Mesothelial cell of epicardium (in vitro differentiated cells): ENCODE results near the gene GLMP. TPM values are rescaled to one million over a fixed set of nuclear protein-coding genes. Genes with fewer than 3 reads are reported as not detected.

Source experiments
- DNase-seq, 2 experiments: peaks; one replicate each; pipeline ENCODE4 v3.0.0; 2021; ENCODE audit warnings: low spot score in 2 of 2; ENCODE audit not compliant: unreplicated experiment in 2 of 2
- H3K27ac Mint-ChIP-seq: 2 replicates; pipeline ENCODE4 v1.8.0; 2021; ENCODE audit warnings: mixed read lengths
- H3K27me3 Mint-ChIP-seq: 2 replicates; pipeline ENCODE4 v1.8.0; 2021; ENCODE audit warnings: low read depth, mixed read lengths
- H3K36me3 Mint-ChIP-seq: 2 replicates; pipeline ENCODE4 v1.8.0; 2021; ENCODE audit warnings: mixed read lengths
- H3K4me1 Mint-ChIP-seq: 2 replicates; pipeline ENCODE4 v1.8.0; 2021; ENCODE audit warnings: mixed read lengths
- H3K4me3 Mint-ChIP-seq: 2 replicates; pipeline ENCODE4 v1.8.0; 2021; ENCODE audit warnings: mild to moderate bottlenecking, moderate library complexity, mixed read lengths
- H3K9me3 Mint-ChIP-seq: 2 replicates; pipeline ENCODE4 v1.8.0; 2021; ENCODE audit warnings: mixed read lengths
- total RNA-seq: library from RNA; stranded (reverse); gene quantifications from 3 replicates; pipeline ENCODE4 v1.2.1, GENCODE V29; 2021
- TF ChIP-seq, protein P1 (sequence below): fragments of 200-600 bp; sonication (generic); IDR thresholded peaks from one replicate; pipeline ENCODE4 v1.5.0; 2021; ENCODE audit warnings: antibody characterized with exemption; ENCODE audit not compliant: unreplicated experiment

GLMP gene
- total RNA-seq, 1 donor from 2014 or later, result 60.2 TPM

DNA sequence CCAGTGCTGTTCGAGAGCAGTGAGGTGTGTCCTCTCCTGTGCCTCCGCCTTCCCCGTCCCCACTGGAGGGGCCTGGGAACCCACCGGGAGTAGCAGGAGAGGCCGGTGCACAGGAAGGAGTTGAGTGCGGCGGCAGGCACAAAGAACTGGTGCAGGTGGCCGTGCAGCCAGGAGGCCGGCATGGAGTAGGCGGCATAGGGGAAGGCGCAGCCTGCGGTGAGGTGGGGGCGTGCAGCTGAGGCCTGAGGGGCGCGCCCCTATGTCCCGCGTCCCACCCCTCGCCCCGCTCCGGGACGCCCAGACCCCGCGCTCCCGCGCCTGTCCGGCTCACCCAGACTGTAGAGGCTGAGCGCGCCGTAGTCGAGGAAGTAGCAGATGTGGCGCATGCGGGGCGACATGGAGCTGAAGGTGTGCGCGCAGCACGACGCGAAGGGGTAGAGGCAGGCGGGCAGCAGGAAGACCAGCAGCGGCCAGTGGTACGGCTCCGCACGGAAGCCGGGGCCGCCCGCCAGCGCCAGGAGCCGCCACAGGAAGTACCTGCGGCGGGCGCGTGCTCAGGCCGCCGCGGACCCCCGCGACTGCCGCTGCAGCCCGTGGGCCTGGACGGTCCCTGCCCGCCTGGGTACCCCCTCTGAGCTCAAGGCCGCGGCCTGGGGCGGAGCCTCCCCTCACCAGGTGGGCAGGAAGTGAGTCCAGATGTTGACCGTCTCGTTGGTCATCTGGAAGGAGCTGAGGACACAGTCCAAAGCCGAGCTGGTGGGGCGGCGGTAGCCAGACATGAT lies 49.8 kb downstream of the GLMP start:
- DNase-seq, result no peak
- Mint-ChIP-seq H3K4me3 (no peak overlapping the region), H3K27ac (no peak overlapping the region), H3K36me3 (peaks cover 4% of the 10 kb centered on the region), H3K27me3 (no peaks in the 10 kb centered on the region), H3K4me1 (peaks cover 4% of the 10 kb centered on the region), H3K9me3 (no peaks in the 10 kb centered on the region)
- TF ChIP-seq, protein P1, sequence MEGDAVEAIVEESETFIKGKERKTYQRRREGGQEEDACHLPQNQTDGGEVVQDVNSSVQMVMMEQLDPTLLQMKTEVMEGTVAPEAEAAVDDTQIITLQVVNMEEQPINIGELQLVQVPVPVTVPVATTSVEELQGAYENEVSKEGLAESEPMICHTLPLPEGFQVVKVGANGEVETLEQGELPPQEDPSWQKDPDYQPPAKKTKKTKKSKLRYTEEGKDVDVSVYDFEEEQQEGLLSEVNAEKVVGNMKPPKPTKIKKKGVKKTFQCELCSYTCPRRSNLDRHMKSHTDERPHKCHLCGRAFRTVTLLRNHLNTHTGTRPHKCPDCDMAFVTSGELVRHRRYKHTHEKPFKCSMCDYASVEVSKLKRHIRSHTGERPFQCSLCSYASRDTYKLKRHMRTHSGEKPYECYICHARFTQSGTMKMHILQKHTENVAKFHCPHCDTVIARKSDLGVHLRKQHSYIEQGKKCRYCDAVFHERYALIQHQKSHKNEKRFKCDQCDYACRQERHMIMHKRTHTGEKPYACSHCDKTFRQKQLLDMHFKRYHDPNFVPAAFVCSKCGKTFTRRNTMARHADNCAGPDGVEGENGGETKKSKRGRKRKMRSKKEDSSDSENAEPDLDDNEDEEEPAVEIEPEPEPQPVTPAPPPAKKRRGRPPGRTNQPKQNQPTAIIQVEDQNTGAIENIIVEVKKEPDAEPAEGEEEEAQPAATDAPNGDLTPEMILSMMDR, result no peak

DNA sequence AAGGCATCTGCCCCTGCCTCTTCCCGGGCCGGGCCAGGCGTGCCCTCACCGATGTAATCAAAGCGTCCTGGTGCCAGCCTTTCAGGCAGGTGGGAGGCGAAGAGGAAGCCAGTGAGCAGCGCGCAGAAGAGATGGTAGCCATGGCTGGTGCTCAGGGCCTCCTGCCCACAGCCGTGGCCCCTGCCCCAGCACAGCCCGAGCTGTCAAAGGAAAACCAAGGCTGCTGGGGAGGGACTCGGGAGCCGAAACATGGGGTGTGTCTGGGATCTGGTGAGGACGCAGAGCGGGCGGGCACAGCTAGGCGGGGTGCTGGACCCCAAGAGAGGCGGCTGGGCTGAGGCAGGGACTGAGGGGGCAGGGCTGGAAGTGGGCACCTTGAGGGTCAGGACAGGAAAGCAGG lies 50.8 kb downstream of the GLMP start:
- Mint-ChIP-seq H3K4me1 (peaks cover 4% of the 10 kb centered on the region), H3K4me3 (no peak overlapping the region), H3K27ac (no peak overlapping the region), H3K36me3 (peaks cover 5% of the 10 kb centered on the region), H3K27me3 (no peaks in the 10 kb centered on the region), H3K9me3 (no peaks in the 10 kb centered on the region)
- no peak for DNase-seq
- TF ChIP-seq, protein P1, result no peak

DNA sequence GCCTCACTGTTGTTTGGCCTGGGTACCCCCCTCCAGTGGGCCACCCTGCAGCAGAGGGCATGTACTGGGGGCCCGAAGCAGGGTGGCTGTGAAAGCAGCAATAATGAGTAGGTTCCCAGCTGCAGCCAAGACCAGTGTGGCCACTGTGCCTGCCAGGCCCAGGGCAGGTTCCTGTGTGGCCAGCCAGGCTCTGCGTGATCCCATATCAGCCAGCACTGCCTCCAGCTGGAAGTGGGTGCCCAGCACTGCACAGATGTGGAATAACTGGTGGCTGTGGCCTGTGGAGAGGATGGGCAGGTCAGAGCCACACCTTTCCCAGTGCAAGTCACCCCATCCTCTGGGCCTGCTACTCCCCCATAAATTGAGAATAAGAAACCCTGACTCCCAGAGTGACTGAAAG lies 51.4 kb downstream of the GLMP start:
- Mint-ChIP-seq H3K27me3 (no peaks in the 10 kb centered on the region), H3K9me3 (no peaks in the 10 kb centered on the region), H3K27ac (no peak overlapping the region), H3K4me3 (no peak overlapping the region), H3K4me1 (no peaks in the 10 kb centered on the region), H3K36me3 (peaks cover 8% of the 10 kb centered on the region)
- TF ChIP-seq, protein P1, result no peak
- DNase-seq, result no peak

DNA sequence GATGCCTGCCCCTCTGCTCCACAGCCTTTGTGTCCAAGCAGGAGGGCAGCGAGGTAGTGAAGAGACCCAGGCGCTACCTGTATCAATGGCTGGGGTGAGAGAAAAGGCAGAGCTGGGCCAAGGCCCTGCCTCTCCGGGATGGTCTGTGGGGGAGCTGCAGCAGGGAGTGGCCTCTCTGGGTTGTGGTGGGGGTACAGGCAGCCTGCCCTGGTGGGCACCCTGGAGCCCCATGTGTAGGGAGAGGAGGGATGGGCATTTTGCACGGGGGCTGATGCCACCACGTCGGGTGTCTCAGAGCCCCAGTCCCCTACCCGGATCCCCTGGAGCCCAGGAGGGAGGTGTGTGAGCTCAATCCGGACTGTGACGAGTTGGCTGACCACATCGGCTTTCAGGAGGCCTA lies 52.7 kb downstream of the GLMP start:
- H3K27me3 Mint-ChIP-seq, result no peaks in the 10 kb centered on the region
- TF ChIP-seq, protein P1, result no peak
- H3K27ac Mint-ChIP-seq, result no peak overlapping the region

More for the DNA sequence above, 52.7 kb downstream of the GLMP start:
- no peak for DNase-seq
- Mint-ChIP-seq H3K9me3 (no peaks in the 10 kb centered on the region), H3K36me3 (peaks cover 11% of the 10 kb centered on the region), H3K4me3 (no peak overlapping the region), H3K4me1 (no peaks in the 10 kb centered on the region)

Other genes starting within 250 kb of the GLMP start
- gene UBQLN4, start 241.9 kb downstream of the GLMP start, total RNA-seq, result 61.2 to 66.7 TPM (median 61.9 TPM) in 3 replicates
- gene LAMTOR2, start 240.9 kb downstream of the GLMP start, total RNA-seq, result 39.2 to 43.4 TPM (median 39.5 TPM) in 3 replicates
- gene RAB25, start 234.5 kb downstream of the GLMP start, total RNA-seq, result 51.1 to 52.6 TPM (median 51.2 TPM) in 3 replicates
- gene MEX3A, start 213.2 kb downstream of the GLMP start, total RNA-seq, result 107 to 112 TPM (median 112 TPM) in 3 replicates
- 91.7 to 96.9 TPM (median 92.4 TPM) in 3 replicates for gene LMNA, start 181.0 kb downstream of the GLMP start, total RNA-seq
- 18.7 to 21.0 TPM (median 19.8 TPM) in 3 replicates for gene SEMA4A, start 142.1 kb downstream of the GLMP start, total RNA-seq
- gene SLC25A44, start 101.6 kb downstream of the GLMP start, total RNA-seq, result 15.4 to 18.7 TPM (median 18.4 TPM) in 3 replicates
- 73.4 to 74.8 TPM (median 74.6 TPM) in 3 replicates for gene PMF1, start 82.7 kb downstream of the GLMP start, total RNA-seq
- gene BGLAP, start 53.5 kb downstream of the GLMP start, total RNA-seq, result 5.8 to 7.3 TPM (median 6.8 TPM) in 3 replicates
- 30.1 to 32.0 TPM (median 30.7 TPM) in 3 replicates for gene PAQR6, start 47.6 kb downstream of the GLMP start, total RNA-seq
- 99.8 to 105 TPM (median 103 TPM) in 3 replicates for gene SMG5, start 12.9 kb downstream of the GLMP start, total RNA-seq
- 5.7 to 6.9 TPM (median 6.1 TPM) in 3 replicates for gene TMEM79, start 11.4 kb downstream of the GLMP start, total RNA-seq
- 0.42 TPM in 1 of 3 replicates, not detected in the others for gene VHLL, start 3.6 kb upstream of the GLMP start, total RNA-seq
- 174 to 190 TPM (median 186 TPM) in 3 replicates for gene CCT3, start 42.6 kb upstream of the GLMP start, total RNA-seq
- gene TSACC, start 42.8 kb upstream of the GLMP start, total RNA-seq, result not detected in 3 replicates
- gene RHBG, start 73.5 kb upstream of the GLMP start, total RNA-seq, result 0.88 to 1.2 TPM (median 0.92 TPM) in 3 replicates
- gene MEF2D, start 205.1 kb upstream of the GLMP start, total RNA-seq, result 37.4 to 40.9 TPM (median 37.8 TPM) in 3 replicates